OCI-LY3 (cell line): Measurements from ENCODE around the gene CLDN11.

Source experiments
- H2AFZ ChIP-seq: fragments of 200-600, 300-600 bp; shearing (Covaris generic); 2 replicates; pipeline ENCODE4 v1.6.0; 2014; ENCODE audit warnings: antibody characterized with exemption, low read depth, low read length
- H3K27ac ChIP-seq: fragments of 200-600, 300-600 bp; sonication (generic); 2 replicates; pipeline ENCODE4 v1.5.1; 2014; ENCODE audit warnings: mild to moderate bottlenecking, low read length, moderate library complexity, mixed read lengths
- H3K27me3 ChIP-seq: fragments of 200-600, 300-600 bp; sonication (generic); 2 replicates; pipeline ENCODE4 v1.6.1; 2014; ENCODE audit warnings: low read depth, low read length, mixed read lengths
- H3K36me3 ChIP-seq: fragments of 200-600, 300-600 bp; sonication (generic); replicated peaks from 2 replicates; pipeline ENCODE3; 2014; ENCODE audit warnings: low read depth, low read length, mixed read lengths
- H3K4me1 ChIP-seq: fragments of 300-600, 200-600 bp; sonication (generic); 2 replicates; pipeline ENCODE4 v1.6.1; 2014; ENCODE audit warnings: low read length, mixed read lengths
- H3K4me2 ChIP-seq: fragments of 200-600, 300-600 bp; sonication (generic); 2 replicates; pipeline ENCODE4 v1.6.1; 2014; ENCODE audit warnings: low read length, mixed read lengths
- H3K4me3 ChIP-seq: fragments of 300-600, 200-600 bp; sonication (generic); 2 replicates; pipeline ENCODE4 v1.5.1; 2014; ENCODE audit warnings: antibody characterized with exemption, mild to moderate bottlenecking, low read length, moderate library complexity
- H3K79me2 ChIP-seq: fragments of 300-600, 200-600 bp; shearing (Covaris generic); 2 replicates; pipeline ENCODE4 v1.6.1; 2014; ENCODE audit warnings: mild to moderate bottlenecking, low read length, mixed read lengths
- H3K9ac ChIP-seq: fragments of 300-600, 200-600 bp; shearing (Covaris generic); 2 replicates; pipeline ENCODE4 v1.6.0; 2014; ENCODE audit warnings: mild to moderate bottlenecking, low read length, moderate library complexity
- H3K9me3 ChIP-seq: fragments of 200-600, 300-600 bp; shearing (Covaris generic); 2 replicates; pipeline ENCODE4 v1.6.1; 2014; ENCODE audit warnings: low read length, mixed read lengths; ENCODE audit not compliant: insufficient read depth
- H4K20me1 ChIP-seq: fragments of 200-600, 300-600 bp; sonication (generic); 2 replicates; pipeline ENCODE4 v1.6.1; 2016; ENCODE audit warnings: low read length, mixed read lengths; ENCODE audit not compliant: insufficient read depth
- CTCF ChIP-seq: fragments of 200-600, 300-600 bp; sonication (generic); IDR thresholded peaks from 2 replicates; pipeline ENCODE4 v1.5.1; 2014; ENCODE audit warnings: antibody characterized with exemption, low read length, low read depth
- EZH2phosphoT487 ChIP-seq: fragments of 200-600 bp; shearing (Covaris generic); IDR thresholded peaks from 2 replicates; pipeline ENCODE4 v1.6.1; 2018; ENCODE audit warnings: antibody characterized with exemption, mixed run types, low read depth

The CLDN11 gene

DNA sequence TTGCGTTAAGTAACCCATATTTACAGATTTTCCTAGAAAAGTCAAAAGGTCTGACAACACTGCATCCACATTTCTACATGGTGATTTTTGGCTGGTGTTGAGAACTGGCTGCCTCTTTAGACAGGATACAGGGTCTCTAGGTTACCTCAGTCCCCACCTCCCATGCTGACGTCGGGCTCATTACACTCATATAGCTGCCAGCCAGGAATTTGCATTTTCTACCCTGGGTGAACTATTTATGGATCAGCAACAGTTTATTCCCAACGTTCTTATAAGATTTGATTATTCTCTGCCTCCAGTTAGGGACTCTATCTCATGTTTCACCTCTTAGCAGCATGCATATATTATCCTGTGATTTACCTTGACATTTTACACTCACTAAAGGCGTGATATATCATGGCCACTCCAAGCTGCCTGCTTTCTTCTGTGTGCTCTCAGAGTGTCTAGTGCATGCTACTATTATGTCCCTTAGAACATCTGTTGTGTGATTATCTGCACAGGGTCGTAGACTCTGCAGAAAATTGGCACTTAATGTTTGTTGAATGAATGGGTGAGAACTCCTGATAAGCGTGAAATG, 49.0 kb downstream of the CLDN11 start:
- H3K79me2 ChIP-seq: no peaks in the 10 kb centered on the region

GRCh38 chr3:170469151-170470062, 50.7 kb downstream of the CLDN11 start:
- H3K79me2 ChIP-seq: no peaks in the 10 kb centered on the region
- H3K27me3 ChIP-seq: peaks cover 73% of the 10 kb centered on the region
- H4K20me1 ChIP-seq: 0 out of 2 replicates have a peak, but pooled peaks cover 3% of the 10 kb centered on the region
- H3K27ac ChIP-seq: no peak overlapping the region
- no peak for TF ChIP-seq EZH2phosphoT487
- no peak for TF ChIP-seq CTCF
- no peak overlapping the region for H3K4me2 ChIP-seq
- H3K4me1 ChIP-seq: no peaks in the 10 kb centered on the region
- no peaks in the 10 kb centered on the region for H3K9me3 ChIP-seq
- H3K4me3 ChIP-seq: no peak overlapping the region
- H3K9ac ChIP-seq: no peak overlapping the region
- no peak overlapping the region for H2AFZ ChIP-seq
- no peaks in the 10 kb centered on the region for H3K36me3 ChIP-seq

More for the DNA sequence above, 49.0 kb downstream of the CLDN11 start:
- 0 out of 2 replicates have a peak, but pooled peaks cover 3% of the 10 kb centered on the region for H4K20me1 ChIP-seq
- no peaks in the 10 kb centered on the region for H3K9me3 ChIP-seq
- no peak overlapping the region for H2AFZ ChIP-seq
- peaks cover 73% of the 10 kb centered on the region for H3K27me3 ChIP-seq
- H3K9ac ChIP-seq: no peak overlapping the region
- H3K27ac ChIP-seq: no peak overlapping the region
- no peak overlapping the region for H3K4me2 ChIP-seq
- H3K4me3 ChIP-seq: no peak overlapping the region
- no peaks in the 10 kb centered on the region for H3K36me3 ChIP-seq
- TF ChIP-seq CTCF: no peak
- H3K4me1 ChIP-seq: no peaks in the 10 kb centered on the region

- Histone ChIP-seq H3K27me3 (peaks cover 77% of the 10 kb centered on the region), H3K4me3 (no peak overlapping the region), H4K20me1 (0 out of 2 replicates have a peak, but pooled peaks cover 3% of the 10 kb centered on the region), H3K79me2 (no peaks in the 10 kb centered on the region), H3K9me3 (no peaks in the 10 kb centered on the region), H3K4me2 (no peak overlapping the region), H3K9ac (no peak overlapping the region), H3K4me1 (no peaks in the 10 kb centered on the region), H3K27ac (no peak overlapping the region), H3K36me3 (no peaks in the 10 kb centered on the region), H2AFZ (no peak overlapping the region)
- TF ChIP-seq CTCF (no peak), EZH2phosphoT487 (no peak)
These were observed 51.7 kb downstream of the CLDN11 start for GRCh38 chr3:170470063-170471016.
